ENCODE results near the gene TGFBR2. TPM values are rescaled to one million over a fixed set of nuclear protein-coding genes. Genes with fewer than 3 reads are reported as not detected.

The TGFBR2 gene
- total RNA-seq, 2 donors from 2014 or later: 6.0 to 9.6 TPM

DNA sequence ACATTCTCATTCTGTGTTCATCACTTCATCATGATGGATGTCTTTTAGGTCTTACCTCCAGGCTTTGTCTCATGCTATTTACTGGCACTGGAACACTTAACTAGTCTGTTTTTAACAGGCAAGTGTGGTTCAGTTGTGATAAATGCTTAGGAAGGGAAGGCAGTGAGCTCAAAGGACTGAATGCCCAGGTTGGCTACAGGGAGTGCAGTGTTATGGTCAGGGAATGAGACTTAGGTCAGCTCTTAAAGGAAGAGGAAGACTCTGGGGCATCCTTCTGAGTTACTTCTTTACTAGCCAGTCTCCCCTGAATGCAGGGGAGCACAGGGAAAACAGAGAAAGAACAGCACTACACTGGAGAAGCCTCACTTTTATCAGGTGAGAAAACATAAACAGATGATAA, 72.6 kb downstream of the TGFBR2 start:
- TF ChIP-seq, protein P1, sequence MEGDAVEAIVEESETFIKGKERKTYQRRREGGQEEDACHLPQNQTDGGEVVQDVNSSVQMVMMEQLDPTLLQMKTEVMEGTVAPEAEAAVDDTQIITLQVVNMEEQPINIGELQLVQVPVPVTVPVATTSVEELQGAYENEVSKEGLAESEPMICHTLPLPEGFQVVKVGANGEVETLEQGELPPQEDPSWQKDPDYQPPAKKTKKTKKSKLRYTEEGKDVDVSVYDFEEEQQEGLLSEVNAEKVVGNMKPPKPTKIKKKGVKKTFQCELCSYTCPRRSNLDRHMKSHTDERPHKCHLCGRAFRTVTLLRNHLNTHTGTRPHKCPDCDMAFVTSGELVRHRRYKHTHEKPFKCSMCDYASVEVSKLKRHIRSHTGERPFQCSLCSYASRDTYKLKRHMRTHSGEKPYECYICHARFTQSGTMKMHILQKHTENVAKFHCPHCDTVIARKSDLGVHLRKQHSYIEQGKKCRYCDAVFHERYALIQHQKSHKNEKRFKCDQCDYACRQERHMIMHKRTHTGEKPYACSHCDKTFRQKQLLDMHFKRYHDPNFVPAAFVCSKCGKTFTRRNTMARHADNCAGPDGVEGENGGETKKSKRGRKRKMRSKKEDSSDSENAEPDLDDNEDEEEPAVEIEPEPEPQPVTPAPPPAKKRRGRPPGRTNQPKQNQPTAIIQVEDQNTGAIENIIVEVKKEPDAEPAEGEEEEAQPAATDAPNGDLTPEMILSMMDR (conservative IDR thresholded peaks at IDR 0.05): no peak
- peak overlapping the region; percentile 6 for H3K27ac Mint-ChIP-seq
- no peak overlapping the region for H3K27ac ChIP-seq (ENCODE audit: low read depth, low read length)
- no peak for DNase-seq
- H3K36me3 ChIP-seq (ENCODE audit: control insufficient read depth, insufficient read depth, low read length): peaks cover 42% of the 10 kb centered on the region
- H3K4me1 ChIP-seq (ENCODE audit: control insufficient read depth, insufficient read depth, low read length): peaks cover 12% of the 10 kb centered on the region
- H3K9ac ChIP-seq (ENCODE audit: extremely low read depth, low read length, poor library complexity, severe bottlenecking): no peak overlapping the region
- no peak overlapping the region for H3K4me3 Mint-ChIP-seq
- H3K9me3 ChIP-seq (ENCODE audit: control insufficient read depth, low read length): no peaks in the 10 kb centered on the region
- peaks cover 46% of the 10 kb centered on the region for H3K4me1 Mint-ChIP-seq
- no peaks in the 10 kb centered on the region for H3K9me3 Mint-ChIP-seq
- H3K4me3 ChIP-seq (ENCODE audit: low read length): no peak overlapping the region
- H3K27me3 Mint-ChIP-seq (ENCODE audit: insufficient read depth): no peaks in the 10 kb centered on the region
- peaks cover 47% of the 10 kb centered on the region for H3K36me3 Mint-ChIP-seq (ENCODE audit: low read depth)
- no peaks in the 10 kb centered on the region for H3K27me3 ChIP-seq (ENCODE audit: control insufficient read depth, insufficient read depth, low read length, poor library complexity, severe bottlenecking)

DNA sequence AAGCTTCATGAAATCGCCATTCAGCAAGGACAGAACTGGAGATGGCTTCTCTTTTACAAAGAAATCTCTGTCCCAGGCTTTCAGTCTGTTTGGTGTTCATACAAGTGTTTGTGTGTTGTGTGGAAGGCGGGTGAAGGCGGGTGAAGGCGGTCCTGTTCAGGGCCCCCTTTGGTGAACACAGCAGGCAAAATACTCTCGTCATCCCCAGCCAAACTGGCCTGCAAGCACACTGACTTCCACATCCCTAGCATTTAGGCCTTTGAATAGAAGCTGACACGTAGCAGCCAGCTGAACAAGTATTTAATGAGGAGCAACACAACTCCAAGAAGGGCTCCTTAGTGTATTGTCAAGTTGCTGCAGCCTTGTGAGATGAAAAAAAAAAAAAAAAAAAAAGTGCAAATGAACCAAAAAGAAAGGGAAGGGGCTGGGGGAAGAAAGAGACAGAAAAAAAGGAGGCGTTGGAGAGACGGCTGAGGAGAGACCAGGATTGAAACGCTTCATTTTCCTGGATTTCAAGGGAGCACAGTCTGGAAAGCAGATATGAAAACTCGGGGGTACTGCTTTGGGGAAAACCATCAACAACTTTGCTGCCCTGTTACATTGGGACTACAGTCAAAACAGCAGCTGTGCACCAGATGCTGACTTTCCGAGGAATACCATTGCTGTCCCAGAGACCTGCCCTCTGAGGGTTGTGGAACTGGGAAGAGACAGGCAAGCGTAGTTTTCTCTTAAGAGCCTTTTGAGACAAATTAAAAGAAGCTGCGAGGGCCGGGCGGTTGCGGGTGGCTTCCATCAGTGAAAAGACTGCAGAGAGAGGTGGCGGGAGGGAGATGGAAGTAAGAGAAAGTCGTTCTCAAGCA, 74.6 kb downstream of the TGFBR2 start:
- Mint-ChIP-seq H3K4me1 (peaks cover 46% of the 10 kb centered on the region), H3K4me3 (no peak overlapping the region), H3K36me3 (ENCODE audit: low read depth) (peaks cover 38% of the 10 kb centered on the region), H3K9me3 (no peaks in the 10 kb centered on the region), H3K27me3 (ENCODE audit: insufficient read depth) (no peaks in the 10 kb centered on the region), H3K27ac (peak overlapping the region; percentile 4)
- Histone ChIP-seq H3K9ac (ENCODE audit: extremely low read depth, low read length, poor library complexity, severe bottlenecking) (no peak overlapping the region), H3K36me3 (ENCODE audit: control insufficient read depth, insufficient read depth, low read length) (peaks cover 37% of the 10 kb centered on the region), H3K9me3 (ENCODE audit: control insufficient read depth, low read length) (no peaks in the 10 kb centered on the region), H3K4me3 (ENCODE audit: low read length) (no peak overlapping the region), H3K27ac (ENCODE audit: low read depth, low read length) (peak overlapping the region; percentile 47), H3K27me3 (ENCODE audit: control insufficient read depth, insufficient read depth, low read length, poor library complexity, severe bottlenecking) (no peaks in the 10 kb centered on the region), H3K4me1 (ENCODE audit: control insufficient read depth, insufficient read depth, low read length) (peaks cover 12% of the 10 kb centered on the region)
- DNase-seq: peak; percentile 63
- 78 to 80% methylated on average over 12 to 18 of the region's 18 CpGs for WGBS, 2 experiments (ENCODE audit: insufficient coverage in 1 of 2, insufficient read length in 1 of 2)
- TF ChIP-seq, protein P1 (conservative IDR thresholded peaks at IDR 0.05): no peak

DNA sequence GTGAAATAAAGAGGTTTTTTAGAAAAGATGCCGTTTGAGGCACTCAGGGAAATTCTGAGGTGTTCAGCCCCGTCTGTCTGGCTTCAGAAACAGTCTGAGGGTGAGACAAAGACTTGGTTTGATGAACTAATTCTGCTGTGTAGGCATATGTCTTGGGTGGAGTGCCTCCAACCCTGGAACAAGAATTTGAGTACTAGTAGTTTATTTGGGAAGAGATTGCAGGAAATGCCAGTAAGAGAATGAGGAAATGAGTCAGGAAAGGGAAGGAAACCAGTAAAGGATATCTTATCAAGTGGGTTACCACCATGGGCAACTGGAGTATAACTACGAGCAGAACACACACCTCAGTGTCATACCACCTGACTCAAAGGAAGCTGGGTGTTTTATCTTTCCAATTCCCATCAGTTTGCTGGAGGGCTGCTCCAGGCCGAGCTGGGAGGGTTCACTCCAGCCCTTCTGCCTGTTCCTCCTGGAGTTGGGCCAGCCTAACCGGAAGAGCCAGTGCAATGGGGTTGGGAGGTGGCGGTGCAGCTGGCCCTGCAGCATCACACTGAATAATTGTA, 75.3 kb downstream of the TGFBR2 start:
- no peak overlapping the region for H3K4me3 ChIP-seq (ENCODE audit: low read length)
- peaks cover 39% of the 10 kb centered on the region for H3K36me3 ChIP-seq (ENCODE audit: control insufficient read depth, insufficient read depth, low read length)
- Mint-ChIP-seq H3K4me1 (peaks cover 42% of the 10 kb centered on the region), H3K27me3 (ENCODE audit: insufficient read depth) (no peaks in the 10 kb centered on the region), H3K36me3 (ENCODE audit: low read depth) (peaks cover 37% of the 10 kb centered on the region), H3K9me3 (no peaks in the 10 kb centered on the region), H3K4me3 (no peak overlapping the region), H3K27ac (no peak overlapping the region)
- no peaks in the 10 kb centered on the region for H3K27me3 ChIP-seq (ENCODE audit: control insufficient read depth, insufficient read depth, low read length, poor library complexity, severe bottlenecking)
- TF ChIP-seq, protein P1 (conservative IDR thresholded peaks at IDR 0.05): no peak
- no peaks in the 10 kb centered on the region for H3K9me3 ChIP-seq (ENCODE audit: control insufficient read depth, low read length)
- DNase-seq: no peak
- H3K27ac ChIP-seq (ENCODE audit: low read depth, low read length): no peak overlapping the region
- H3K9ac ChIP-seq (ENCODE audit: extremely low read depth, low read length, poor library complexity, severe bottlenecking): no peak overlapping the region
- WGBS, 2 experiments (ENCODE audit: insufficient coverage in 1 of 2, insufficient read length in 1 of 2): 90 to 91% methylated on average over 4 to 6 of the region's 6 CpGs
- peaks cover 9% of the 10 kb centered on the region for H3K4me1 ChIP-seq (ENCODE audit: control insufficient read depth, insufficient read depth, low read length)

All from endodermal cell (in vitro differentiated cells).